Fibroblast of skin of right quadriceps (primary cell): ENCODE data around the gene GJB4.
"Not testable (repeated sequence)": the region's sequence is repeated elsewhere in the genome, so short reads cannot be mapped to it uniquely, and the experiment has no call there.

Experiments used
- DNase-seq: peaks from one replicate; pipeline ENCODE4 v3.0.0-alpha.2; 2013

The GJB4 gene

DNA sequence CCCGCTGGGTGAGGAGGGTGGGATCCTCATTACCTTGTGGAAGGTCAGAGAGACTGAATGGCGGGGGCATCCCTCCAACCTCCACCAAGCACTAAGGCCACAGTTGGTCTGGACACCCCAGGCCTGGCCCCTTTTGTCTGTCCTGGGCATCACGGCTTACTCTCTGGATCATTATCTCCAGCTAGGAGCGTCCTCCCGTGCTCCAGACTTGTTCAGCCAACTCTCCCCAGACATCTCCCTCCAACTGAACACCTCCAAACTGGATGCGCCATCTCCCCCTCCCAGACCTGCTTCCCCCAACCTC is 11.9 kb upstream of the GJB4 start:
- no peak for DNase-seq

DNA sequence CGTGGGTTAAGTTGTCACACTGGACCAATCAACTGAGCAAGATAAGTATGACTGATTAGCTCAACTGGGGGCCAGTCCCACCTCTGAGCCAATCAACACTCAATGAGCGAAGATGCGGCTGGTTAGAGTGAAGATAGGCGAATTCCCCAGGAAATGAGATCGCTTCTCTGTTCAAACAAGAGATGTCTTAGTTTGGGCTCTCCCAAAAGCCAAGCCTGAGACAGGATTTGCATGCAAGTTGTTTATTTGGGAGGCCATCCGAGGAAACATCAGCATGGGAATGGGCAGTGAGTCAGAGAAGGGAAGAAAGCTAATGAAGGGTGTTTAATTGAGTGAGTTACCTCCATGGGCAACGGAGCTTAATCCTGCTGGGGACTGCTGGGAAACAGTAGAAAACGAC is 9.5 kb upstream of the GJB4 start:
- DNase-seq = no peak

DNA sequence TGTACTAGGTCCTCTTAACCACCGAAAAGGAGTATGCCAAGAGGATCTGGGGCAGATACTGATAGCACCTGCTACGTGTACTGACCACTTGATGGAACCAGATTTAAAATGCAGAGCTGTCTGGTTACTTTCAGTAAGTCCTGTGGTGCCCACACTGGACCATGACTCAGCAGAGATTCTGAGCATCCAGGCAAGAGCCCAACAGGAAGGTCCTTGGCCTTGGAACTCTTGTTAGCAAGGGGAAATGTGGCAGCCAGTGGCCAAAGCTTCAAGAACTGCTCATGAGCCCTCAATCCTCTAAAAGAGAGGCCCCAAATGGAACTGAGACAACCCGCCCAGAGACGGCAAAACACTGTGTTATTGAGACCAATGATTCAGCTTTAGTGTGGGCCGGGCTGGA is 8.9 kb upstream of the GJB4 start:
- DNase-seq = no peak

DNA sequence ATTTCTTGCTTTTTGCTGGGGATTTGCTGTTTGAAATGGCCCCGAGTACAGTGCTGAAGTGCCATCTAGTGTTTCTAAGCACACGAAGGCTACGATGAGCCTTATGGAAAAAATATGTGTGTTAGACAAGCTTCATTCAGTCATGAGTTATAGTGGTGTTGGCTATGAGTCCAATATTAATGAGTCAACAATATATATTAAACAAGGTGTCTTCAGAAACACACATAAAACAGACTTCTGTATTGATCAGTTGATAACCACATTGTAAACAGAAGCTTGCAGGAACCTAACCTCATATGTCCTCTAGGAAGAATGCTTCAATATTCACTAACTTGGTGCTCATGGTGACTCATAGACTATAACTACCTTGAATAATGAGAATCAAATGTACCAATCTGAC is 6.4 kb upstream of the GJB4 start:
- no peak for DNase-seq

- DNase-seq = no peak
These were observed 4.4 kb upstream of the GJB4 start, which contains the start of gene GJB5 for GRCh38 chr1:34754964-34755637. TSS of gene GJB5 (plus strand) at chr1:34755047. CDS start at chr1:34757331, 2,284 bp downstream.

DNA sequence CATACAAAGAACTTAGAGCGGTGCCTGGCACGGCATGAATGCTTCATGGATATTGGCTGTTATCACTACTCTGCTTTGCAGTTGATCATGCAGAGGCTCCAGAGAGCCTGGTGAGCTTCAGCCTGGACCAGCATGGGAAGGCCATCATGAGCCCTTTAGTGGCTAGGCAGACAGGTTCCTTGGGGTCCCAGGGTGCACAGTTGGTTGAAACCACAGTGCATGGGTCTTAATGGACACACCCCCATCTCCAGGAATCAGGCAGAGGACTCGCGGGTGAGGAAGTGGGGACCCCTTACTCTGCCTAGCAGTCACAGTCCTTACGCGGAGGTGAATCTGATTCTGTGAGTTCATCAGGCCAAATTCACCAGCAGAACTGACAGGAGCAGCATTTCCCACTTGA is 3.6 kb upstream of the GJB4 start:
- DNase-seq = no peak

GRCh38 chr1:34757386-34757785 is 2.2 kb upstream of the GJB4 start:
- no peak for DNase-seq

DNA sequence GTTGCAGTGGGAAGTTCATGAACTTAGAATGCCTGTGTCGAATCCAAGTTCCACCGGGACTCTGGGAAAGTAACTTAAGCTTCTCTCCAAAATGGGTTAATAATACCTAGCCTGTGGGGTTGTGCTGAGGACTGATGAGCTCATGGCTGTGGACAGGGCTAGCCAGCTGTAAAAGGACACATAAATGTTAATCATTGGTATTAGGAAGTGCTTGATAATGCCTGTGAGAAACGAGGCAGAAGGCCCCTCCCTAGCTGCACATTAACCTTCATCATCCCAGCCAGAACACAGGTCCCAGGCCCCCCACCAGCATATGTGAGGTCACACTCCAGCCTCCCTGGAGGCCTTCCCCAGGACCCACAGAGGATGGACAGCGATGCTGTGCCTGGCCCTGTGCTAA is 789 bp upstream of the GJB4 start:
- no peak for DNase-seq

GRCh38 chr1:34761176-34761761 is 1.7 kb downstream of the GJB4 start:
- DNase-seq = no peak

GRCh38 chr1:34761776-34762307 is 2.3 kb downstream of the GJB4 start:
- DNase-seq = no peak

DNA sequence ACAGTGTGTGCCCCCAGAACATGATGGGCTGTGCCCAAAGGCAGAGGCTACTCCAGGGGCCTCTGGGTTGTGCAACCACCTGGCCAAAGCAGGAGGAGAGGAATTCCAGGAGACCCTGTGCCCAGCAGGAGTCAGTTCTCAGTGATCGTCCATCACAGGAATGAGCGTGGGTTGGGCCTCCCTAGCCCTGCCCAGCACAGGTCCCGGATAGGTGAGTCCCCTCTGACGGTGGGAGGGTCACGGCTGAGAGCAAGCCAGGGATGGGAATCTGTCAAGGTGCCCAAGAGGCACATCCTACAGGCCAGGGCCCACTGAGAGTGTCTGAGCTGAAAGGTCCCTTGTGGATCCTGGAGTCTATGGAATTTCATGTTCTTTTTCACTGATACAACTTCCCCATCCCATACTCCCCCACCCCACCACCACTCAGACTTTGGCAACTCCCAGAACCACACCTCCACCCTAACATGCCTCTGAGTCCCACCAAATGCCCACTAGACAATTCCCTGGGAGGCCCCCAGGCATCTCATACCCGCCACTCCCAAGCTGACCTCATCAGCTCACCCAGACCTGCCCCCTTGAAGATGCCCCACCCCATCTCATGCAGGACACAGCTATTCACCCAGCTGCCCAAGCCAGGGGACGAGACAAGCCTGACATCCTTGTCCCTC is 3.1 kb downstream of the GJB4 start:
- DNase-seq = no peak

DNA sequence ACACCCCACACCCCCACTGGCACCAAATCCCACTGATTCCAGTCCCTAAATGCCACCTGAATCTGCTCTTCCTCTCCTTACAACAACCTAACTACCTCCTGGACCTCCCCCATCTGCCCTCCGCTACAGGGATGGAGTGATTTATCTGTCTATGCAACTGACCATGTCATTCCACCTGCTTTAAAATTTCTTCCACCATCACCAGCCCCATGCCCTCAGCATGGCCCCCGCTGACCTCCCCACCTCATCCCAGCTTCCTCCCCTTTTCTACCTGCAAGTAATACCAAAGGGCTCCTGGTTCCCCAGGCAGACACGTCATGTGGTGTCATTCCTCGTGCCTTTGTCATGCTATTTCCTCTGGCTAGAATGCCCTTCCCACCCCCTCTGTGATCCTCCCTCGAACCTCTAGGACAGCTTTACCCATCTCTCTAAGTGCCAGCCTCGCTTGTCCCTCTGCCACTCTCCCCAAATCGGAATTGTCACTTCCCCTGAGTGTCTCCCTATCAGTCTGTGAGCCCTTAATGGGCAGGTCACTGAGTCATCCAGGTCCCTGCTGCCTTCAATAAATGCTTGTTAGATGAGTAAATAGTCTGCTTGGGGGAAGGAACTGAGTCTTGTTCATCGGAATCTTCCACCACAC is 3.7 kb downstream of the GJB4 start:
- DNase-seq = peak; percentile 33

- DNase-seq = peak; percentile 5
These were observed 9.3 kb downstream of the GJB4 start for GRCh38 chr1:34768856-34769255.

DNA sequence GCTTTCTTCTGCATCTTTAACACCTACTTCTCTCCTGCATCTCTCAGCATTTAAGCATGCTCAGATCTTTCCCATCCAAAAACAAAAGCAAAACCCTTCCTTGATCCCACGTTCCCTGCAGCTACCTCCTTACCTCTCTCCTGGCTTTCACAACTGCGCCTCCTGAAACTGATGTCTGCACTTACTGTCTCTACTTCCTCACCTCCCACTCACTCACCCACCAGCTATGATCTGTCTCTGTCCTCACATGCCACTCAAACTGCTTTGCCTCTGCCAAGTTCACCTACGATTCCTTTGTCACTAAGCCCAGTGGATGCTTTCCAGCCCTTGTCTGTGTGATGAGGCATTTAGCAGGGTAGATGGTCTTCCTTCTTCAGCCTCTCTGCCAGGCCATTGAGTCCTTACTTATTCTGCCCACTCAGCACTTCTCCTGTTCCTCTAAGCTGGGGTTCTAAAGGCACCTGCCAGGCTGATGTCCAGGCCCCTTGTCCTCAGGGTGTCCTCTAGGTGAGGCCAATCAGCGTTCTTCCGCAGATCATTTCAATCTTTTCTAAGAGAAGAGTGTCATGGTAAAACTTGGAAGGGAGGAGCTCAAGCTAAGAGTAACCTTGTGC is 11.5 kb downstream of the GJB4 start:
- no peak for DNase-seq

- DNase-seq = no peak
These were observed 12.2 kb downstream of the GJB4 start for GRCh38 chr1:34771573-34772371.

DNA sequence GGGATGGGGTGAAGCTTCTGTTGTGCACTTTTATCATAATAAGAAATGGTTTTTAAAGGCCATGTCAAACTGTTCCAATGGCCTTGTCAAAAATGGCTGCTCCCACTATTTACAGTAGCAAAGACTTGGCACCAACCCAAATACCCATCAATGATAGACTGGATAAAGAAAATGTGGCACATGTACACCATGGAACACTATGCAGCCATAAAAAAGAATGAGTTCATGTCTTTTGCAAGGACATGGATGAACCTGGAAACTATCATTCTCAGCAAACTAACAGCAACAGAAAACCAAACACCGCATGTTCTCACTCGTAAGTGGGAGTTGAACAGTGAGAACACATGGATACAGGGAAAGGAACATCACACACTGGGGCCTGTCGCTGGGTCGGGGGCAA is 13.6 kb downstream of the GJB4 start:
- not testable (repeated sequence) for DNase-seq

GRCh38 chr1:34774957-34775356 is 15.4 kb downstream of the GJB4 start:
- DNase-seq = no peak

DNA sequence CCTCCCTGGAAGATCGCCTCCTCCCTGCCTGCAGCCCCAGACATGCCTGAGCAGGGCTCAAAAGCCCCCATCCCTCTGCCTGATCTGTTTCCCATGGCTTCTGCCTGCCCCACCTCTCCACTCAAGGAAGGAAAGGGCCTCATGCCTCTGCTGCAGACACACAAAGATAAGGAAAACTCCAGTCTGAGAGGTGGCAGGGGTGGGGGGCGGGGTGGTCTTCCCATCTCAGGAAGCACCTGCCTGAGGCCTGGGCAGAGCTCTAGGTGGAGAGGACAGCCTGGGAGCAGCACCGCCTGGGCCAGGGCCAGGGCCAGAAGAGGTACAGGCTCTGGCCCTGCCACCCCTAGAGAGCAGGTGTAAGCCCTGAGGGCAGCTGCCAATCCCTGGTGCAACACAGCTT is 17.4 kb downstream of the GJB4 start:
- DNase-seq = no peak

DNA sequence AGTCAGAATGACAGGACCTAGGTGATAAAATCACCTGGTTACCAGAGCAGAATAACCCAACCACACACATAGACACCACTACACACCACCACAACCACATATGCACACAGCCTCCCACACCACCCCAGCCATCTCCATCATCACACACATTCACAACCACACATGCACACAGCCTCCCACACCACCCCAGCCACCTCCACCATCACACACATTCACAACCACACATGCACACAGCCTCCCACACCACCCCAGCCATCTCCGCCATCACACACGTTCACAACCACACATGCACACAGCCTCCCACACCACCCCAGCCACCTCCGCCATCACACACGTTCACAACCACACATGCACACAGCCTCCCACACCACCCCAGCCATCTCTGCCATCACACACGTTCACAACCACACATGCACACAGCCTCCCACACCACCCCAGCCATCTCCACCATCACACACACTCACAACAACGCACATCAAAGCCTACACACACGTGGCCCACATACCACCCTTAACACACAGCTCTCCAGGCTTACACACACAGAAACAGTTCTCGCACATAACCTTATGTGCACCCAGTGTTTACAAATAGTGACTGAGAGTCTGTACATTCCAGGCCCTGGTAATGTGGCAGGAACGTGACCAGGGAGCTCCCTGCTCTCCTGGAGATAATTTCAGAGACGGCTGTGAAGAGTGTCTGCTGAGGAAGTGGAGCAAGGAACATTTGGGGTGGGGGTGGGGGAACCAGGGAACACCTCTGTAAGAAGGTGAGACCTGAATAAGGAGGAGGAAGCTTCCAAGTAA is 18.2 kb downstream of the GJB4 start:
- no peak for DNase-seq

DNA sequence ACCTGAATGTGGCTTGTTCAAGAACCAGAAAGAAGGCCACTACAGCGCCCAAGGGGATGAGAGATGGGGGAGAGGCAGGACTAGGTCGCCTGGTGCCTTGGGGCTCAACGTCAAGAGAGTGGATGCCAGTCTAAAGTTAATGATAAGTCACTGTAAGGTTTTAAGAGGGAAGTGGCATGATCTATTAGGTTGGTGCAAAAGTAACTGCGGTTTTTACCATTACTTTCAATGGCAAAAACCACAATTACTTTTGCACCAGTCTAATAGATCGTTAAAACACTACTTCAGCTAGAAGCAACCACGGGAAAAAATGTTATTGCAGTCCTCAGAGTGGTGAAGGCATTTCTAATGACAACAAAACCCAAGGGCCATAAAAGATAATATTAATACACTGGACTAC is 18.8 kb downstream of the GJB4 start:
- DNase-seq = no peak

- DNase-seq = no peak
These were observed 19.5 kb downstream of the GJB4 start for GRCh38 chr1:34779005-34779404.

- DNase-seq = no peak
These were observed 20.0 kb downstream of the GJB4 start for GRCh38 chr1:34779526-34779925.
